GM23248 (cell line): ENCODE data around the gene STARD4.

Experiments used
- EZH2 ChIP-seq: fragments of 200-600 bp; sonication (generic); IDR thresholded peaks from 2 replicates; pipeline ENCODE4 v1.6.1; 2018; ENCODE audit warnings: antibody characterized with exemption, mild to moderate bottlenecking; ENCODE audit not compliant: insufficient read depth, poor library complexity, severe bottlenecking
- EZH2phosphoT487 ChIP-seq: fragments of 200-600 bp; sonication (generic); IDR thresholded peaks from 2 replicates; pipeline ENCODE4 v1.6.1; 2018; ENCODE audit warnings: antibody characterized with exemption, moderate library complexity, mild to moderate bottlenecking, low read depth; ENCODE audit not compliant: insufficient read depth

DNA sequence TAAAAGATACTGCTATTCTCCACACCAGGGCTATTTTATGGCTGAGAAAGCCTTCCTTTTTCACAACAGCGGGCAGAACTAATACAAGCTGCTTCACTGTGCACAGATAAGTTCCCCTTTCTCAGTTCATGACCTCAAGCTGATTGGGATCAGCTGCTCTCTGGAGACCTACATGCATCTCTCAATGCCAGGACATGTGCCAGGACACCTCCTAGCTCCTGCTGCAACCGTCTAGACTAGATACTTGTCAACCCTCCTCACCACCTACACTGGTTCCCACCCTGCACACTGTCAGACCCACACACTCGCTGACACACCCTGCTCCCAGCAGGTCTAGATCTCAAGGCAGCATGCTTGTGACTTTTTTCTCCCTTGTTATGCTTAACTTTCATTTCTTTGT is 39.8 kb downstream of the STARD4 start:
- TF ChIP-seq EZH2phosphoT487 (no peak), EZH2 (no peak)
